ENCODE results near the gene C2CD4C. TPM values are rescaled to one million over a fixed set of nuclear protein-coding genes. Genes with fewer than 3 reads are reported as not detected.

C2CD4C gene
- polyA plus RNA-seq, 3 donors: not detected

DNA sequence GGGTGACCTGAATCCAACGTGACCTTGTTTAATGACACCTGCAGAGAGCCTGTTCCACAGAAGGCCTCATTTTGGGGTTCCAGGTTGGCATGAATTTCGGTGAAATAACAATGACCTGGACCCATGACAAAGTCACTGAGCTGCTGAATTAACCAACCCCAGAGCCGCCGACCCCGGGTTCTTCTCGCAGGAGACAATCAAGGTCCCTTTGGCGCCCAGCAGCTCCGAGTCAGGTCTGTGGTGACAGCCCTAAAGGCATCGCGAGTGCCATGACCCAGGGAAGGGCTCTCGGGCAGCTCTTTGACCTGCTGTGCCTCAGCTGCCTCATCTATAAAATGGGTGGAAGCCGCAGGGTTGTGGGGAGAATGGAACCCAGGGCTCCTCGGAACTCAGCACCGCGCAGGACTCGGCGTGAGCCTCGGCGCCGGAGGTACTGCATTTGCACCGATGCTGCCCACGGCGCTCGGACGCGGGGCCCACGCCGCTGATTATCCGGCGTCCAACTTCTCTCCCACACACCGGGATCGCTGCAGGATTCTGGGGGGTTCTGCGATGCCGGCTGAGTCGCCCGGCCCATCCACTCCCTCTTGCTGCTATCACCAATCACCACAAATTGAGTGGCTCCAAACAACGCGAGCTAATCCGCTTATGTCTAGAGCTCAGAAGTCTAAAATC lies 46.2 kb upstream of the C2CD4C start:
- Mint-ChIP-seq H3K4me1 (peaks cover 2% of the 10 kb centered on the region), H3K4me3 (no peak overlapping the region), H3K27ac (no peak overlapping the region), H3K36me3 (no peaks in the 10 kb centered on the region), H3K9me3 (peaks cover 12 to 45% (median 28%) of the 10 kb centered on the region in 7 donors), H3K27me3 (ENCODE audit: low read depth in 3 of 3) (peaks cover 13 to 34% (median 15%) of the 10 kb centered on the region in 3 donors)
- no peak for TF ChIP-seq CTCF (IDR thresholded peaks at IDR 0.05)
- H2AFZ ChIP-seq (ENCODE audit: insufficient read depth, low read depth, low read length, poor library complexity, severe bottlenecking): no peak overlapping the region
- no peak overlapping the region for H3K4me3 ChIP-seq (replicated peaks in 1 of 3; ENCODE audit: low read depth in 2 of 3, low read length in 3 of 3)
- H3K79me2 ChIP-seq (ENCODE audit: insufficient read depth, low read length): no peaks in the 10 kb centered on the region
- H3K27ac ChIP-seq (ENCODE audit: low read depth in 1 of 2, low read length in 2 of 2): no peak overlapping the region
- no peak overlapping the region for H3K4me2 ChIP-seq (replicated peaks; ENCODE audit: extremely low read depth, low read length, poor library complexity, severe bottlenecking)
- WGBS (ENCODE audit: insufficient coverage): 98% methylated on average over 25 of the region's 39 CpGs
- peaks cover 3 to 13% of the 10 kb centered on the region in 2 donors for H3K27me3 ChIP-seq (ENCODE audit: control insufficient read depth in 2 of 2, insufficient read depth in 2 of 2, low read length in 2 of 2)
- H4K20me1 ChIP-seq (ENCODE audit: insufficient read depth, low read length): no peaks in the 10 kb centered on the region
- peaks cover 18 to 27% of the 10 kb centered on the region in 2 donors for H3K9me3 ChIP-seq (replicated peaks in 1 of 2; ENCODE audit: control insufficient read depth in 1 of 2, insufficient read depth in 1 of 2, low read length in 2 of 2)
- intact Hi-C loops (cut with micrococcal nuclease): no loop called here
- no peaks in the 10 kb centered on the region for H3K36me3 ChIP-seq (replicated peaks in 1 of 2; ENCODE audit: control insufficient read depth in 1 of 2, insufficient read depth in 2 of 2, low read length in 2 of 2)
- H3K4me1 ChIP-seq (ENCODE audit: control insufficient read depth in 1 of 2, insufficient read depth in 2 of 2, low read length in 2 of 2): no peaks in the 10 kb centered on the region
- H3K9ac ChIP-seq (ENCODE audit: insufficient read depth, low read length, poor library complexity, severe bottlenecking): no peak overlapping the region
- no peak for DNase-seq

- Histone ChIP-seq H3K4me1 (ENCODE audit: control insufficient read depth in 1 of 2, insufficient read depth in 2 of 2, low read length in 2 of 2) (no peaks in the 10 kb centered on the region), H3K36me3 (replicated peaks in 1 of 2; ENCODE audit: control insufficient read depth in 1 of 2, insufficient read depth in 2 of 2, low read length in 2 of 2) (no peaks in the 10 kb centered on the region), H3K4me3 (replicated peaks in 1 of 3; ENCODE audit: low read depth in 2 of 3, low read length in 3 of 3) (no peak overlapping the region), H3K79me2 (ENCODE audit: insufficient read depth, low read length) (no peaks in the 10 kb centered on the region), H3K27ac (ENCODE audit: low read depth in 1 of 2, low read length in 2 of 2) (no peak overlapping the region), H3K9me3 (replicated peaks in 1 of 2; ENCODE audit: control insufficient read depth in 1 of 2, insufficient read depth in 1 of 2, low read length in 2 of 2) (peaks cover 13 to 27% of the 10 kb centered on the region in 2 donors), H3K4me2 (replicated peaks; ENCODE audit: extremely low read depth, low read length, poor library complexity, severe bottlenecking) (no peak overlapping the region), H2AFZ (ENCODE audit: insufficient read depth, low read depth, low read length, poor library complexity, severe bottlenecking) (no peak overlapping the region), H3K27me3 (ENCODE audit: control insufficient read depth in 2 of 2, insufficient read depth in 2 of 2, low read length in 2 of 2) (no peaks in the 10 kb centered on the region), H4K20me1 (ENCODE audit: insufficient read depth, low read length) (no peaks in the 10 kb centered on the region), H3K9ac (ENCODE audit: insufficient read depth, low read length, poor library complexity, severe bottlenecking) (no peak overlapping the region)
- Mint-ChIP-seq H3K4me3 (no peak overlapping the region), H3K27ac (no peak overlapping the region), H3K9me3 (peaks cover 4 to 40% (median 25%) of the 10 kb centered on the region in 7 donors), H3K36me3 (no peaks in the 10 kb centered on the region), H3K4me1 (no peaks in the 10 kb centered on the region), H3K27me3 (ENCODE audit: low read depth in 3 of 3) (peaks cover 7 to 22% (median 8%) of the 10 kb centered on the region in 3 donors)
- no peak for DNase-seq
- 93% methylated on average over 20 of the region's 22 CpGs for WGBS (ENCODE audit: insufficient coverage)
- intact Hi-C loops (cut with micrococcal nuclease): no loop called here
- no peak for TF ChIP-seq CTCF (IDR thresholded peaks at IDR 0.05)
These were observed 44.7 kb upstream of the C2CD4C start for GRCh38 chr19:453606-454005.

Measured in CD14-positive monocyte (primary cell).